Measurements from ENCODE around the gene P2RX6. TPM values are rescaled to one million over a fixed set of nuclear protein-coding genes. Genes with fewer than 3 reads are reported as not detected.
A peak's percentile ranks its signal among the peaks of the same experiment; 100 is the strongest.

P2RX6 gene
- total RNA-seq, 4 donors from 2014 or later: 17.6 to 68.9 (median 33.3) TPM

DNA sequence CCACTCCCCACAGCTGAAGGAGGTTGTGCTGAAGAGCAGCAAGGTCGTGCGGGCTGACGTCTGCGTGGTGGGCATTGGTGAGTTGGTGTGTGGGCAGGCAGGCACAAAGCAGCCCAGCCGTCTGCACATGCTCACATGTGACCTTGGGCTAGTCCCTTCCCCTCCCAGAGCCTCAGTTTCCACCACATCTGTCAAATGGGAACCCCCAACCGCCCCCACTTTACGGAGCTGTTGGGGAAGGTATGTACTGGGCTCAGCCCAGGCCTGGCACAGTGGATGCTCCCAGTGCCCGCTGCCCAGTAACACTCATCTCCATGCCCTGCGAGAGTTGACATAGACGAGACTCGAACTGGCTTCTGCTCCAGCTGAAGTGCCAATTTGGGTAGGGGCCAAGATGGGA, 37.9 kb upstream of the P2RX6 start:
- H3K27me3 ChIP-seq: no peaks in the 10 kb centered on the region
- DNase-seq (no peak), ATAC-seq (no peak)
- H3K27ac ChIP-seq: no peak overlapping the region
- intact Hi-C loops (cut with DNase I; ENCODE audit: low total_unique reads): no loop called here
- no peaks in the 10 kb centered on the region for H3K36me3 ChIP-seq
- in situ Hi-C loops (cut with MboI; ENCODE audit: low sequenced_read_pairs in 4 of 4): no loop called here
- H3K9me3 ChIP-seq: no peaks in the 10 kb centered on the region
- H3K4me3 ChIP-seq: no peak overlapping the region
- no peak for TF ChIP-seq POLR2A (IDR thresholded peaks at IDR 0.05)
- TF ChIP-seq, protein P1, sequence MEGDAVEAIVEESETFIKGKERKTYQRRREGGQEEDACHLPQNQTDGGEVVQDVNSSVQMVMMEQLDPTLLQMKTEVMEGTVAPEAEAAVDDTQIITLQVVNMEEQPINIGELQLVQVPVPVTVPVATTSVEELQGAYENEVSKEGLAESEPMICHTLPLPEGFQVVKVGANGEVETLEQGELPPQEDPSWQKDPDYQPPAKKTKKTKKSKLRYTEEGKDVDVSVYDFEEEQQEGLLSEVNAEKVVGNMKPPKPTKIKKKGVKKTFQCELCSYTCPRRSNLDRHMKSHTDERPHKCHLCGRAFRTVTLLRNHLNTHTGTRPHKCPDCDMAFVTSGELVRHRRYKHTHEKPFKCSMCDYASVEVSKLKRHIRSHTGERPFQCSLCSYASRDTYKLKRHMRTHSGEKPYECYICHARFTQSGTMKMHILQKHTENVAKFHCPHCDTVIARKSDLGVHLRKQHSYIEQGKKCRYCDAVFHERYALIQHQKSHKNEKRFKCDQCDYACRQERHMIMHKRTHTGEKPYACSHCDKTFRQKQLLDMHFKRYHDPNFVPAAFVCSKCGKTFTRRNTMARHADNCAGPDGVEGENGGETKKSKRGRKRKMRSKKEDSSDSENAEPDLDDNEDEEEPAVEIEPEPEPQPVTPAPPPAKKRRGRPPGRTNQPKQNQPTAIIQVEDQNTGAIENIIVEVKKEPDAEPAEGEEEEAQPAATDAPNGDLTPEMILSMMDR (IDR thresholded peaks at IDR 0.05 in 4 of 5, conservative IDR thresholded peaks at IDR 0.05 in 1 of 5): no peak
- H3K4me1 ChIP-seq: peaks cover 17 to 22% of the 10 kb centered on the region in 2 donors

GRCh38 chr22:20977516-20978170, 37.3 kb upstream of the P2RX6 start:
- Histone ChIP-seq H3K27me3 (no peaks in the 10 kb centered on the region), H3K4me1 (peaks cover 17 to 26% of the 10 kb centered on the region in 2 donors), H3K9me3 (no peaks in the 10 kb centered on the region), H3K27ac (no peak overlapping the region), H3K36me3 (no peaks in the 10 kb centered on the region), H3K4me3 (no peak overlapping the region)
- no peak for ATAC-seq
- in situ Hi-C loops (cut with MboI; ENCODE audit: low sequenced_read_pairs in 4 of 4) (no loop called here), intact Hi-C loops (cut with DNase I; ENCODE audit: low total_unique reads) (no loop called here)
- no peak for DNase-seq
- TF ChIP-seq, protein P1 (IDR thresholded peaks at IDR 0.05 in 4 of 5, conservative IDR thresholded peaks at IDR 0.05 in 1 of 5): no peak
- no peak for TF ChIP-seq POLR2A (IDR thresholded peaks at IDR 0.05)

- Histone ChIP-seq H3K27ac (no peak overlapping the region), H3K4me3 (no peak overlapping the region), H3K27me3 (no peaks in the 10 kb centered on the region), H3K4me1 (peaks cover 23 to 33% of the 10 kb centered on the region in 2 donors), H3K9me3 (no peaks in the 10 kb centered on the region), H3K36me3 (no peaks in the 10 kb centered on the region)
- TF ChIP-seq, protein P1 (IDR thresholded peaks at IDR 0.05 in 4 of 5, conservative IDR thresholded peaks at IDR 0.05 in 1 of 5): no peak
- no peak for TF ChIP-seq POLR2A (IDR thresholded peaks at IDR 0.05)
- in situ Hi-C loops (cut with MboI; ENCODE audit: low sequenced_read_pairs in 4 of 4) (no loop called here), intact Hi-C loops (cut with DNase I; ENCODE audit: low total_unique reads) (no loop called here)
- ATAC-seq (no peak), DNase-seq (no peak)
Measured at GRCh38 chr22:20978419-20978818, 36.5 kb upstream of the P2RX6 start.

DNA sequence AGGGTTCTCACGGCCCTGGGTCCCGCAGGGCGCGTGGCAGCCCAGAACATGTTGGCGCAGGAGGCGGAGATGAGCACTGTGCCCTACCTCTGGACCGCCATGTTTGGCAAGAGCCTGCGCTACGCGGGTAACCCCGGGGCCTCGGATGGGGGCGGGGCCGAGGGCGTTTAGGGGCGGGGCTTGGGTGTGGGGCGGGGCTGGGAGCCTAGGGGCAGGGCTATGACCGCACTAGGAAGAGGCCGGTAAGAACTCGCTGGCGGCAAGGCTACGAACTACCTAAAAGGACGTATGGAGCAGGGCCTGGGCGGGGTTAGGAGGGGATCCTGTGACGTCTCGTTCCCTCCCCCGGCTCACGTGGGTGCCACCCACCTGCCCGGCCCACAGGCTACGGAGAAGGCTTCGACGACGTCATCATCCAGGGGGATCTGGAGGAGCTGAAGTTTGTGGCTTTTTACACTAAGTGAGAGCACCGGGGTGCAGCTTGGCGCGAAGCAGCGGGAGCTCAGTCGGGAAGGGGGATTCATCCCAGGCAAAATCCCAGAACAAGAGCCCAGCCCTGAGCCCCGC, 35.6 kb upstream of the P2RX6 start:
- peak in 1 of 2 donors; percentile 13 for ATAC-seq
- H3K36me3 ChIP-seq: no peaks in the 10 kb centered on the region
- peak in 1 of 2 donors; percentile 69 for DNase-seq
- H3K9me3 ChIP-seq: no peaks in the 10 kb centered on the region
- in situ Hi-C loops (cut with MboI; ENCODE audit: low sequenced_read_pairs in 4 of 4) (no loop called here), intact Hi-C loops (cut with DNase I; ENCODE audit: low total_unique reads) (no loop called here)
- H3K4me3 ChIP-seq: peak overlapping the region; percentile 26 to 50 (median 38)
- H3K27me3 ChIP-seq: no peaks in the 10 kb centered on the region
- TF ChIP-seq, protein P1 (IDR thresholded peaks at IDR 0.05 in 4 of 5, conservative IDR thresholded peaks at IDR 0.05 in 1 of 5): no peak
- TF ChIP-seq POLR2A (IDR thresholded peaks at IDR 0.05): no peak
- H3K4me1 ChIP-seq: peaks cover 24 to 33% of the 10 kb centered on the region in 2 donors
- H3K27ac ChIP-seq: no peak overlapping the region

All from gastrocnemius medialis (tissue), 4 donors.